Parathyroid adenoma (tissue), 2 donors: ENCODE results near the gene IMPA2.

Experiments used
- H2AFZ ChIP-seq: fragments of 300-600 bp; sonication (generic); one replicate; pipeline ENCODE4 v1.7.0; 2017; ENCODE audit warnings: antibody characterized with exemption, mild to moderate bottlenecking
- H3K27ac ChIP-seq: fragments of 300-600 bp; sonication (generic); one replicate; pipeline ENCODE4 v1.7.0; 2017
- H3K27me3 ChIP-seq: fragments of 300-600 bp; sonication (generic); one replicate; pipeline ENCODE4 v1.7.0; 2017; ENCODE audit warnings: low read length; ENCODE audit not compliant: control insufficient read depth, insufficient read depth
- H3K36me3 ChIP-seq: fragments of 300-600 bp; sonication (generic); one replicate; pipeline ENCODE4 v1.7.0; 2017; ENCODE audit warnings: low read length; ENCODE audit not compliant: control insufficient read depth, insufficient read depth
- H3K4me1 ChIP-seq: fragments of 300-600 bp; sonication (generic); one replicate; pipeline ENCODE4 v1.7.0; 2017; ENCODE audit warnings: control low read depth
- H3K4me2 ChIP-seq: fragments of 300-600 bp; sonication (generic); one replicate; pipeline ENCODE4 v1.7.0; 2017; ENCODE audit warnings: low read length
- H3K4me3 ChIP-seq: fragments of 300-600 bp; sonication (generic); one replicate; pipeline ENCODE4 v1.7.0; 2017; ENCODE audit warnings: low read depth, low read length
- H3K79me2 ChIP-seq: fragments of 300-600 bp; sonication (generic); one replicate; pipeline ENCODE4 v1.7.0; 2017; ENCODE audit warnings: control low read depth
- H3K9ac ChIP-seq: fragments of 300-600 bp; sonication (generic); one replicate; pipeline ENCODE4 v1.7.0; 2017; ENCODE audit warnings: mild to moderate bottlenecking
- H3K9me3 ChIP-seq: fragments of 300-600 bp; sonication (generic); one replicate; pipeline ENCODE4 v1.7.0; 2017; ENCODE audit warnings: low read length; ENCODE audit not compliant: control insufficient read depth
- TF ChIP-seq, protein P1 (sequence below): fragments of 300-600 bp; sonication (generic); IDR thresholded peaks from one replicate; pipeline ENCODE4 v1.7.0; 2017; ENCODE audit warnings: antibody characterized with exemption, mild to moderate bottlenecking
- donor health status: primary hyperparathyroidism.

IMPA2 gene

DNA sequence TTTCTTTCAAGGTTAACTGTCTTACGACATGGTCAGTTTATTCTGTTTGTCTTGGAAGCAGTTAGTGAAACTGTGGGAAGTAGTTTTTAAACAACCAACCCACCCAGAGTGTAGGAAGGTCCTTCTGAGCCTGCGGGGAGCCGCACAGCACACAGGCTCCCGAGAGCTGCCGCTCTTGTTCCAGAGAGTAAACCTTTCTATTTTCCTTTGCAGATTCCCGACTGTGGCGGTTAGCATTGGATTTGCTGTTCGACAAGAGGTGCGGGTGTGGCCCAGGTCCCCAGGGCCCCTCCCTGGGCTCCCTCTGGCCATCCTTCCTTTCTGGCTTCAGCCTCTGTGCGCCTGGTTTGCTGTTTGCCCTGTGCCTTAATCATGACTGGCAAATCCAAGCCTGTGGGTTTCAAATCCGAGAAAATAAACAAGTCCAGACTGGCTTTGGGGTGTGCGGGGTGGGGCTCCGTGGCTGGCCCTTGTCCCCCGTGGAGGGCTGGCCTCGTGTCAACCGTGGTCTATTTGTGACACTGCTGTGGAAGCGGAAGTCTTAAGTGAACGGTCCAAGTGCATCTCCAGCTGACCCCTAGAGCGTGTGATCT, 30.7 kb downstream of the IMPA2 start:
- Histone ChIP-seq H3K4me2 (no peak overlapping the region), H3K27ac (no peak overlapping the region), H3K9me3 (no peaks in the 10 kb centered on the region), H3K4me3 (no peak overlapping the region), H3K27me3 (no peaks in the 10 kb centered on the region), H2AFZ (no peak overlapping the region), H3K4me1 (no peaks in the 10 kb centered on the region), H3K9ac (no peak overlapping the region), H3K79me2 (no peaks in the 10 kb centered on the region), H3K36me3 (no peaks in the 10 kb centered on the region)
- TF ChIP-seq, protein P1, sequence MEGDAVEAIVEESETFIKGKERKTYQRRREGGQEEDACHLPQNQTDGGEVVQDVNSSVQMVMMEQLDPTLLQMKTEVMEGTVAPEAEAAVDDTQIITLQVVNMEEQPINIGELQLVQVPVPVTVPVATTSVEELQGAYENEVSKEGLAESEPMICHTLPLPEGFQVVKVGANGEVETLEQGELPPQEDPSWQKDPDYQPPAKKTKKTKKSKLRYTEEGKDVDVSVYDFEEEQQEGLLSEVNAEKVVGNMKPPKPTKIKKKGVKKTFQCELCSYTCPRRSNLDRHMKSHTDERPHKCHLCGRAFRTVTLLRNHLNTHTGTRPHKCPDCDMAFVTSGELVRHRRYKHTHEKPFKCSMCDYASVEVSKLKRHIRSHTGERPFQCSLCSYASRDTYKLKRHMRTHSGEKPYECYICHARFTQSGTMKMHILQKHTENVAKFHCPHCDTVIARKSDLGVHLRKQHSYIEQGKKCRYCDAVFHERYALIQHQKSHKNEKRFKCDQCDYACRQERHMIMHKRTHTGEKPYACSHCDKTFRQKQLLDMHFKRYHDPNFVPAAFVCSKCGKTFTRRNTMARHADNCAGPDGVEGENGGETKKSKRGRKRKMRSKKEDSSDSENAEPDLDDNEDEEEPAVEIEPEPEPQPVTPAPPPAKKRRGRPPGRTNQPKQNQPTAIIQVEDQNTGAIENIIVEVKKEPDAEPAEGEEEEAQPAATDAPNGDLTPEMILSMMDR = no peak

DNA sequence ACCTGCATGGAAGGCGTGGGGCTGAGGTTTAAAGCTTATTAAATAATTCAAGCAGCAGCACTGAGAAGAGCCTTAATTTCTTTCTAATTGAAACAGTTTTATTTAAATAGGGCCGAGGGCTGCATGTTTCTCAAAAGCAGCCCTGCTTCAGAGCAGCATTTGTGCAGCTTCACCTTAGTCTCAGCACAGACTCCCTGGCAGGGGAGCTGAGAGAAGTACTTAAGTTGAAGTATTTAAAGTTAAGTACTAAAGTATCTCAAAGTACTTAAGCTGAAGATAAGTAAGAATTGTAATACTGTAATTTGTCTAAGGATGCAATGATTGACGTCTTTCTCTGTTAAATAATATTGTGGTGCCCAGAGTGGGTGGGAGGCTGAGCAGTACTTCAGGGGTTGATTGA, 31.4 kb downstream of the IMPA2 start:
- H2AFZ ChIP-seq = no peak overlapping the region
- no peaks in the 10 kb centered on the region for H3K79me2 ChIP-seq
- TF ChIP-seq, protein P1 = no peak
- H3K27ac ChIP-seq = no peak overlapping the region
- H3K9me3 ChIP-seq = no peaks in the 10 kb centered on the region
- no peaks in the 10 kb centered on the region for H3K4me1 ChIP-seq
- H3K4me2 ChIP-seq = no peak overlapping the region
- no peak overlapping the region for H3K9ac ChIP-seq
- H3K36me3 ChIP-seq = no peaks in the 10 kb centered on the region
- no peak overlapping the region for H3K4me3 ChIP-seq
- H3K27me3 ChIP-seq = no peaks in the 10 kb centered on the region

DNA sequence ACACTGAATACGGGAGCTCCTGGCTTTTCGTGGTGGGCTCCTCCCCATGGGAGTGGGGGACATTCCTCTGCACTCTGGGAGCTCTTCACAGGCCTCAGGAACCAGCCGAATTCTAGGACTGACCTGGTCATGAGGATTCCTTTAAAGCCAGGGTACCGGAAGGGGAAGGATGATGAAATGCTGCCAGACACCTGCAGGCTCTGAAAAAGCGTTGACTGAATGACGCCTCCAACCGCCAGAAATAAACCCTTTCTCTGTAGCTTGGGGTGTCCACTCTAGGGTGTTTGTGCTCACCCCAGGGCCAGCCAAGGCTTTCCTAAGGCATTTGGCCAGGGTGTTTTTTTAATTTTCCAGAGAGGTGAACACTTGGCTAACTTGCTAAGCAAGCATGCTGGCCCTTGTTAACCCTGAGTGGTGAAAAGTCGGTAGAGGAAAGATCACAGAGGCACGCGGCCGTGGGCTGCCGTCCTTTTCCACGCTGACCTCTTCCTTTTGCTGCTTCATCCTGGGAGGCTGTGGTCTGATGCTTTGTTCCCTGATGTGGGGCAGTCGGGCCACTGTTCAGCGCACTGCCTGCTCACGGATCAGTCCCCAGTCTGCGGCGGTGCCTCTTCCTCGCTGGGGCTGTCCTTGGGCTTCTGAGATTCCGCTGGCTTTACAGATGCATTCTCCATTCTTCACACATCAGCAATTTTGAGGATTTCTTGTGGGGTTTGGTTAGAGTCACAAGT, 32.0 kb downstream of the IMPA2 start:
- H3K4me3 ChIP-seq = no peak overlapping the region
- H3K79me2 ChIP-seq = no peaks in the 10 kb centered on the region
- TF ChIP-seq, protein P1 = no peak
- no peak overlapping the region for H3K4me2 ChIP-seq
- no peak overlapping the region for H2AFZ ChIP-seq
- H3K4me1 ChIP-seq = no peaks in the 10 kb centered on the region
- H3K27ac ChIP-seq = no peak overlapping the region
- no peaks in the 10 kb centered on the region for H3K27me3 ChIP-seq
- no peak overlapping the region for H3K9ac ChIP-seq
- H3K36me3 ChIP-seq = no peaks in the 10 kb centered on the region
- H3K9me3 ChIP-seq = no peaks in the 10 kb centered on the region

DNA sequence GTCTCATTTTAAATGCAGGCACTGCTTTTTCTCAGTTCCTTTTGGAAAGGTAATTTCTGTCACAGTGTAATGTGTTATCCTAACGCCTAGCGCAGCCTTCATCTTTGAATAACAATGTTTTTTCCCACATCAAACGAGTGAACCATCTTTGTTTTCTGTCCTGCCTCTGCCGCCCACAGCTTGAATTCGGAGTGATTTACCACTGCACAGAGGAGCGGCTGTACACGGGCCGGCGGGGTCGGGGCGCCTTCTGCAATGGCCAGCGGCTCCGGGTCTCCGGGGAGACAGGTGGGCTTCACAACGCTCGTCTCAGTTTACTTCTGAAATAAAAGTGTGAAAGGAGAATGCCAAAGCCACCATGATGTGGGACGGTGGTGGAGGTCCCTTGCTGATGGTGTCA, 32.8 kb downstream of the IMPA2 start:
- Histone ChIP-seq H3K4me1 (no peaks in the 10 kb centered on the region), H3K4me3 (no peak overlapping the region), H3K27ac (no peak overlapping the region), H3K9ac (no peak overlapping the region), H3K36me3 (no peaks in the 10 kb centered on the region), H3K79me2 (no peaks in the 10 kb centered on the region), H2AFZ (no peak overlapping the region), H3K4me2 (no peak overlapping the region), H3K9me3 (no peaks in the 10 kb centered on the region), H3K27me3 (no peaks in the 10 kb centered on the region)
- TF ChIP-seq, protein P1 = no peak
